Measurements from ENCODE around the gene PIK3CA.
"Not testable (repeated sequence)": the region's sequence is repeated elsewhere in the genome, so short reads cannot be mapped to it uniquely, and the experiment has no call there.

PIK3CA gene

DNA sequence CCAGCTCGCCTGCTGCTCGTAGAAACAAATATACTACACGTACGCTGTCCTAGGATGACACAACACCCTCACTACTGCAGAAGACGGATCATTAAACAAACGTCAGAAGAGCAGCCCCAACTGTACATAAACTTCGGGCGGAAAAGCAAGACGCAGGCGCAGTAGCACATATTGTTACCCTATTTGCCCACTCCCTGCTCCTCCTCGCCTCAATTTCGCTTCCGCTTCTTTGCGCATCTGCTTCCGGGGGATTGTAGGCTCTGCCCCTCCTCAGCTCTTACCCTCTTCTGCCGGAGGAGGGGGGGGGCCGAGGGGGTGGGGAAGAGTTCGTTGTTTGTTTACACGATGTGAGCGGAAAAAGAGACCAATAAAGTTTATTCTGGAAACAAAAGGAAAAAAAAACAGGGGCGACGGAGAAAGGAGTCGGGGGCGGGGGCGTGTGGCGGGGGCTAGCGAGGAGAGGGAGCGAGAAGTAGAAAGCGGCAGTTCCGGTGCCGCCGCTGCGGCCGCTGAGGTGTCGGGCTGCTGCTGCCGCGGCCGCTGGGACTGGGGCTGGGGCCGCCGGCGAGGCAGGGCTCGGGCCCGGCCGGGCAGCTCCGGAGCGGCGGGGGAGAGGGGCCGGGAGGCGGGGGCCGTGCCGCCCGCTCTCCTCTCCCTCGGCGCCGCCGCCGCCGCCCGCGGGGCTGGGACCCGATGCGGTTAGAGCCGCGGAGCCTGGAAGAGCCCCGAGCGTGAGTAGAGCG, at the start of gene PIK3CA:
Gene PIK3CA (plus strand): TSS at position 485 of the 743 bp plus-strand sequence. CDS start 50,469 bp downstream, outside the sequence.
- peak; percentile 92 for DNase-seq (ENCODE audit: low read depth)

DNA sequence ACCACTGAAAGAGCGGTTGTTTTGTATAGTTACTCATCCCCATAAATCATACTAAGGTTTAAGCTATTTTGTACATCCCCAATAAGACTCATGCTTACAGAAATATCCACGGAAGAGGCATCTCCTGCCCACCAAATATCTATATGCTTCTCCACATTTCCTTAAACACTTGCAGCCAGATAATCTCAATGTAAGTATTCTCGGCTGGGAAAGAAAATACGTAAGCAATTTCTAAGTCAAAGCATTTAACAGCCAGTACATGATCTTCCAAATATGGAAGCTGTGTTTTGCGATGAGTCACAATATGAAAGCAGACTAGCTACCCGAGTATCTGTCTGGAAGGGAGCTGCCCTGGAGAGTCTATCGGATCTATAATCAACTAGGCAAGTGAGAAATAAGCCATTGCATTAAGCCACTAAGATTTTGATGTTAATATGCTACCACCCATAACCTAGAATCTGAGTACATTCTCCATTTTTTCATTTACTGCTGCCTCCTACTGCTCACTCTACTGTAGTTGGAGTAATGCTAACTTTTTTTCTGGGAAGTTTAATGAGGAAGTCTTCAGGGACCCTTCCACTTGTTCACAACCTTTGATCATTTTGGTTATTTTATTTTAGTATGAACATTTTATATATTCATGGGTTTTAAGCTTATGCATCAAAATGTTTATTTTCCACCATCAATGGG, 49.6 kb upstream of the PIK3CA start:
- DNase-seq (ENCODE audit: low read depth), result no peak

DNA sequence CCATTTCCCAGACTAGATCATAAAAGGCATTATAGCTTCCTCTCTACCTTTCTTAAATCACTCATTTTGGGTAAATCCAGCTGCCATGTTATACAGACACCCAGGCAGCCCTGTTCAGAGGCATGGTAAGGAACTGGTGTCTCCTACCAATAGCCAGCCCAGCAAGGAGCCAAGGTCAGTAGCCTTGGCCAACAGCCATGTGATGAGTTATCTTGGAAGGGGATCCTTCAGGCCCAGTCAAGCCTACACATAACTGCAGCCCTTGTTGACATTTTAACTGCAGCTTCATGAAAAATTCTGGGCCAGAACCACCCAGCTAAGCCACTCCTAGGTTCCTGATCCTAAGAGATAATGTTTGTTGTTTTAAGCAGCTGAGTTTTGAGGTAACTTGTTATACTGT, 47.5 kb upstream of the PIK3CA start:
- no peak for DNase-seq (ENCODE audit: low read depth)

DNA sequence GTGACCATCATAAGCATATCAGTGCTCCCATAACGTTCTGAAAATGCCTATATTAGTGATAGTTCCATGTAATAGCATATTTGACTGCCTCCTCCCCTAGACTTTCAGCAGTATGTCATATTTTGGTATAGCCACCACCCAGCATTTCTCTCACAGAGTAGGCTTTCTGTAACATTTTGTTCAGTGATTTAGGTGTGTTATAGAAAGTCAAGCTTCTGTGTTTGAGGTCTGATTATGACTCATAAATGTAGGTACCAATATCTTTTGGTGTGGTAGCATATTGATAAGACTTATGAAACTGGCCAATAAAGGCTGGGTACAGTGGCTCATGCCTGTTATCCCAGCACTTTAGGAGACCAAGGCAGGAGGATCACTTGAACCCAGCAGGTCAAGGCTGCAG, 42.3 kb upstream of the PIK3CA start:
- DNase-seq (ENCODE audit: low read depth), result no peak

DNA sequence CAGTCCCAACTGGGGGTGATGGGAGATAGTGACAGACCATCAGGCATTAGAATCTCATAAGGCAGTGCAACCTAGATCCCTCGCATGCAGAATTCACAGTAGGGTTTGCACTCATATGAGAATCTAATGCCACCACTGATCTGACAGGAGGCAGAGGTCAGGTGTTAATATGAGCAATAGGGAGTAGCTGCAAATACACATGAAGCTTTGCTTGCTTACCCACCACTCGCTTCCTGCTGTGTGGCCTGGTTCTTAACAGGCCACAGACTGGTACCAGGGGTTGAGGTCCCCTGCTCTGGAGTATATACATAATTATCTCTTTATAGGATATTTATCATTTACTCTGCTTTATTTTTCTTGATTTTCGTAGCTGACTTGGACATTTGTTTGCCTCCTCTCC, 40.5 kb upstream of the PIK3CA start:
- no peak for DNase-seq (ENCODE audit: low read depth)

DNA sequence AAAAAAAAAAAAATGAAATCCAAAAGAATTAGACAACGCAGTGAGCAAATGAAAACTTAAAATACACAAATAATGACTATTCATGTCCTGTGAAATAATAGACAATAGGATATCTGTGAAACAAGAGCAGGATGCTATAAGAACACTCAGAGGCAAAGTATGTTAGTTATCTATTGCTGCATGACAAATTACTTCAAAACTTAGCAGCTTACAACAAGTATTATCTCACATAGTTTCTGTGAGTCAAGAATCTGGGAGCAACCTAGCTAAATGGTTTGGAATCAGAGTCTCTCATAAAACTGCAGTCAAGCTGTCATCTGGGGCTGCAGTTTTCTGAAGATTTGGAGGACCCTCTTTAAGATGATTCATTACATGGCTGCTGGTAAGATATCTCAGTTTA, 40.1 kb upstream of the PIK3CA start:
- DNase-seq (ENCODE audit: low read depth), result no peak

DNA sequence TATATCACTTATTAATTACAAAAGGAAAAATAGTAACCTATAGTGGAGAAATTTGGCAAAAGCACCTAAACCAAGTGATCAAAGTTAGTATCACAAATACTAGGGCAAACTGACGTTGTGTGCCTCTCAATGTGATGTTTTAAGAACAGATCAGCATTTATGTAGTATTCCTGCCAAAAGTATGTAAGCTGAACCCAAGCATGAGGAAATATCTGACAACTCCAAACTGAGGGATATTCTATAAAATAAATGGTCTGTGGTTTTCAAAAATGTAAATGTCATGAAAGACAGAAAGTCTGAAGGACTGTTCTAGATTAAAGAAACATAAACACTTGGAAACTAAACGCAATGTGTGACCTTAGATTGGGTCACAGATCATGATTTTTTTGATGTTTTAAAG, 34.3 kb upstream of the PIK3CA start:
- DNase-seq (ENCODE audit: low read depth), result no peak

DNA sequence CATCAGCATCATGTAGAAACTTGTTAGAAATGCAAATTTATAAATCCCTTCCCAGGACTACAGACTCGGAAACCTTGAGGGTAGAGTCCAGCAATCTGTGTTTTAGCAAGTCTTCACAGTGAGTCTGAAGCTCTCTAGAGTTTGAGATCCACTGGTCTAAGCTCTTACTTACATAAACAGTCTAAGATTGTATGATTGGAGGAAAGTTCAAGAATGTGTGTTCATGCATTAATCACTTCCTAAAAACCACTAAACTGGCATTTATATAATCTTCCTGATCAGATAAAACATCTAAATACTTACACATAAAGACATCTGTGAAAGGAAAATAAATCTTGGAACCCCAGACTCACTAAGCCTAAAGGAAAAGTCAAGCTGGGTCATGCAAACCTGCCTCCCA, 32.7 kb upstream of the PIK3CA start:
- DNase-seq (ENCODE audit: low read depth), result not testable (repeated sequence)

DNA sequence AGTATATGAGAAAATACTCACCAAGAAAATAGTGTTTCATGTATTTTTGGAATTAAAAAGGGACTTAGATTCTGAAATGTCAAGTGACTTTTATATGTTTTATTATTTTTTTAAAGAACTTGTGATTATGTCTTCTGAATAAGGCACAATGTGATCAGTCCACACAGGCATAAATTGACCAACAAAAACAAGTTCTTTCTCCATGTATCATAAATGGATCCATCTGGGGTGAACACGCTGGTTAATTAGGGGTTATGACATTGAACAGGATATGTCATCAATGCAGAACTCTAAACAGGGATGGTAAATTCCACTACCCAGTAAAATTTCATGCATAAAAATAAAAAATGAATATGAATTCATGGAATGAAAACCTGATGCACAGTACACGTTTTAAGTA, 31.3 kb upstream of the PIK3CA start:
- DNase-seq (ENCODE audit: low read depth), result no peak

DNA sequence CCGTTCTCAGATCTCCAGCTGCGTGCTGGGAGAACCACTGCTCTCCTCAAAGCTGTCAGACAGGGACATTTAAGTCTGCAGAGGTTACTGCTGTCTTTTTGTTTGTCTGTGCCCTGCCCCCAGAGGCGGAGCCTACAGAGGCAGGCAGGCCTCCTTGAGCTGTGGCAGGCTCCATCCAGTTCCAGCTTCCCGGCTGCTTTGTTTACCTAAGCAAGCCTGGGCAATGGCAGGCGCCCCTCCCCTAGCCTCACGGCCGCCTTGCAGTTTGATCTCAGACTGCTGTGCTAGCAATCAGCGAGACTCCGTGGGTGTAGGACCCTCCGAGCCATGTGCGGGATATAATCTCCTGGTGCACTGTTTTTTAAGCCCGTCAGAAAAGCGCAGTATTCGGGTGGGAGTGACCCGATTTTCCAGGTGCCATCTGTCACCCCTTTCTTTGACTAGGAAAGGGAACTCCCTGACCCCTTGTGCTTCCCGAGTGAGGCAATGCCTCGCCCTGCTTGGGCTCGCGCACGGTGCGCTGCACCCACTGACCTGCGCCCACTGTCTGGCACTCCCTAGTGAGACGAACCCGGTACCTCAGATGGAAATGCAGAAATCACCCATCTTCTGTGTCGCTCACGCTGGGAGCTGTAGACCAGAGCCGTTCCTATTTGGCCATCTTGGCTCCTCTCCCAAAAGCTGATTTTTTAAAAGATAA, 15.8 kb upstream of the PIK3CA start:
- not testable (repeated sequence) for DNase-seq (ENCODE audit: low read depth)

DNA sequence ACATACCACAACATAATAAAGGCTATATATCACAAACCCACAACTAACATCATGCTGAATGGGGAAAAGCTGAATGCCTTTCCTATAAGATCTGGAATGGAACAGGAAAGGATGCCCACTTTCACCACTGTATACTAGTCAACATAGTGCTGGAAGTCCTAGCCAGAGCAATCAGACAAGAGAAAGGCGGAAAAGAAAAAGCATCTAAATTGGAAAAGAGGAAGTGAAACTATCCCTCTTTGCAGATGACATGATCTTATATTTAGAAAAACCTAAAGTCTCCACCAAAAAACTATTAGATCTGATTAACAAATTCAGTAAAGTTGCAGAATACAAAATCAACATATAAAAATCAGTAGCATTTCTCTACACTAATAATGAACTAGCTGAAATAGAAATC, 14.6 kb upstream of the PIK3CA start:
- no peak for DNase-seq (ENCODE audit: low read depth)

DNA sequence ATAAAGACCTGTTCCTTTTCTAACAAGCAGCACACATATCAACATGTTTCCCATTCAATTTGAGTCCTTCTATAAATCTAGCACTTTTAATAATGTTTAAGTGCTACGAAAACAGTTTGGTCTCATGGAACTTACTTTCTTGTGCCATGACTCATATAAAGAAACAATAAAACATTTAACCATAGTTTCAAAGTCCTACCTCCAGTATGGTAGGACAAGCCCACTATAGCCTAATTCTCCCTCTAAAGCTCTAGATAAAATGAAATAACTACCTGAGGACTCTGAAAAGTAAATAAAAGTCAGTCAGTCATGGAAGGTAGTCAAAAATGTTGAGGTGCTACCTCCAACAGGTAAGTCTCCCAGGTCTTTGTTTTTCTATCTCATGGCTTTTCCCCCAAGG, 12.0 kb upstream of the PIK3CA start:
- DNase-seq (ENCODE audit: low read depth), result no peak

DNA sequence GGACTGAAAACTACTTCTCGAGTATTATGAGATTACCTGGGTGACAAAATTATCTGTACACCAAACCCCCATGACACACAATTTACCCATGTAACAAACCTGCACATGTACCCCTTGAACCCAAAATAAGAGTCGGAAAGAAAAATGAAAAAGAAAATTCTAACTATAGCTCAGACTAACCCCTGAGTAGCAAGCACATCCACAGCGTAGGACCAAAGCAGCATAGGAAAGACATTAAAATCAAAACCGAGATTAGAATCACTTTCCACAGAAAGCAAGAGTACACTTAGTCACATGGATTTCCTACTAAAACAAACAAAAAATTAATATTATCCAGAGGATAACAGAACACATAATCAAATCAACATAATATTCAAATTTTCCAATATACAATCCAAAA, 6.3 kb upstream of the PIK3CA start:
- no peak for DNase-seq (ENCODE audit: low read depth)

DNA sequence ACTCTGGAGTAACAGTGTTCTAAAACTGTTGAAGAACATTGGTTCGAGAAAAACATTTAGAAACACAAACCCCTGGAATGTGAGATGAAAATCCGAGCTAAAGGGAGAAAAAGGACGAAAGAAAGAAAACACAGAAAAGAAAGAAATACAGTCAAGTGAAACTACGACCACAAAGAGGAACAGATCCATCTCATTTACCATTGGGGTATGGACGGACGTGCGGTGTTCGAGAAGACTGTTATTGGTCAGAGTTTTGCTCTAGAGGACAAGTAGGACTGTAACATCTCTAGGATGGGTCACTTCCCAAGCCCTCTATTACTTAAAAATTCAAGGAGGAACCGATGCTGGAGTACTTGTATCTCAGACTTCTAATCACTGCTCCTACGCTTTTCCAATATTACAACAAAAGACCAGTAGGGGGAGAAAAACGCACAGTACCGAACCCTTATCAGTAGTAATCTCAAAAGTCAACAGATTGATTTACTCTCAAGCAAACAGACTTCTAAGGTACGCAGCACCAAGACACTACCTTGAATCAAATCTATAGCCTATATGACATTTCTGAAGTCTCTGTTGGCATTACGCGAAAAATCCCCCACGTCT, 1.1 kb upstream of the PIK3CA start:
- DNase-seq (ENCODE audit: low read depth), result peak; percentile 15

DNA sequence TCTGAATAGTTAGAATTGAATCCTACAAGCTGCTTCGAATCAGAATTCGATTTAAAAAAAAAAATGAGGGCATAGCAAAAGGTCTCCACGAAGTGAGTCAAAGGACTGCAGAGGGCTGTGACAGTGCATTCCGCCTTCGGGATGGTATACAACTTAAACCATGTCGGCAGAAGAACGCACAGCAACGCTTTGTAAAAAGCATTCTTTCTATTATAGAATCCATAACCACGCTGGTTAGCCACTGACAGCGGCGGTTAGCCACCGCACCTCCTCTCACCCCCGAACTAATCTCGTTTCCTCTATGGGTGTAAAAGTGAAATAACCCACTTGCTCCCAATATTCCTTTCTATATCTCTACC, 664 bp upstream of the PIK3CA start:
- DNase-seq (ENCODE audit: low read depth), result peak; percentile 51

DNA sequence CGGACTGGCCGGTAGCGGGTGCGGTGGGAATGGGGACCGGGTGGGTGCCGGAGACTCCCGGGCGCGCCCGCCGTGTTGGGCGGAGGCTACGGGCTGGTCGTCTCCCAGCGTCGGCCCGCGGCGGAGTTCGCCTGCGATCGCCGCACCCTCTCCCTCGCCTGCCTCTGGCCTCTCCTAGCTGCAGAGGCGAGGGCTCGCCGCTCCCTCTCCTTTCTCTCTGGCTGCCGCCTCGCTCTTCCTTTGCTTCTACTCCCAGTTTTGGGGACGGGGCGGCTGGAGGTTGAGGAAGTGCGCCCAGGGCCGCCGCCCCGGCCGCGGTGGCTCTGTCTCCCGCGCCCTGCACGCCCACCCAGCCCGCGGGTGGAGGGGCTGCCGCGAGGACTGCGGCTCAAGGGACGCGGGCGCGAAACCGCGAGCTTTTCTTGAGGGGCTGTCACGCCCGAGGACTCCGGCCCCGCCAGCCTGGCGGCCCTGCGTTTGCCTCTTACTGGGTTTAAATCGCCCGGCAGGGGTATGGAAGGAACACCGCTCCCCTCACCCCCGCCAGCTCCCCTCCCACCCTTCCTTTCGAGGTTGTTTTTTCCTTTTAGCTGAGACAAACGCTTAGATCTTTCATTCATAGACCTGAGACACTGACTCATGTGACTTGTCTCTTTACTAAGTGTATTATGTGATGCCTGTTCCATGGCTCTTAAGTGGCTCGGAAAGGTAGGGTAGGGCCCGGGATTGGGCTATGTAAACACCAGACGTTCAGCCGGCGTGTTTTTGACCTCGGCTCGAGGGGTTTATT, 654 bp downstream of the PIK3CA start:
- peak; percentile 47 for DNase-seq (ENCODE audit: low read depth)

DNA sequence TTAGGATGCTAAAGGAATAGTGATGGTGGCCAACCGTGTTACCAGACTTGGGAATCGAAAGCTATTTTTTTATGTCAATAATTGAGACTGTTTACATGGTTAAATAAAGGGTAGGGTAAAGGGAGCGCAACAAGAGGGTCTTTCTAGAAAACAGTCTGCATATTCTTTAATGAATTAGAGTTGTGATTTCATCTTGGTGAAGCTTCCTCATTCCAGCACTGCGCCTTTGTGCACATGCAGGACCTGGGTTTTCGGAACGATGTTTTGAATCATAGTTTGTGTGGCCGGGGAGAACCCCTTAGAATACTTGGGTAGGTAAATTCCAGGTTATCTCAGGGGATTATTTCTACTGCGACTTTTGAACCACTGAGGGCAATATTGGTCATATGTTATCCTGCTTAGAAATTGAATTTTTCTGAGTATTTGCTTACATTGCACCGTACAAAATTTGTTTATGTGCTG, 1.3 kb downstream of the PIK3CA start:
- DNase-seq (ENCODE audit: low read depth), result peak; percentile 34

DNA sequence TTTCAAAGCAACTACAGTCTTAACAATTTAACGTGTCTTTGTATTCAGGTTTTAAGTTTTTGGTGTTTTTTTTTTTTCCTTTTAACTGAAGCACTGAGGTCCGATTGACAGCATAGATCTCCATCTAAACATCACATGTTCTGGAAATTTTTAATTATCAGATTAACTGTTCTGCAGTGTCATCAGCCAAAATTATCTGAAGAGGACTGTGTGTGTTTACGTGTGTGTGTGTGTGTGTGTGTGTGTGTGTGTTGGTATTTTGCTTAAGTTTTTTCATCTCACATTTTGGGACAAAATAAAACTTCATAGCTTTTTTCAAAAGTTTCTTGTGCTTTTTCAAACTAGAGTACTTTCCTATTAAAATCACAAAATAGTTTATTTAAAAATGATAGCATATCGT, 1.8 kb downstream of the PIK3CA start:
- DNase-seq (ENCODE audit: low read depth), result no peak

DNA sequence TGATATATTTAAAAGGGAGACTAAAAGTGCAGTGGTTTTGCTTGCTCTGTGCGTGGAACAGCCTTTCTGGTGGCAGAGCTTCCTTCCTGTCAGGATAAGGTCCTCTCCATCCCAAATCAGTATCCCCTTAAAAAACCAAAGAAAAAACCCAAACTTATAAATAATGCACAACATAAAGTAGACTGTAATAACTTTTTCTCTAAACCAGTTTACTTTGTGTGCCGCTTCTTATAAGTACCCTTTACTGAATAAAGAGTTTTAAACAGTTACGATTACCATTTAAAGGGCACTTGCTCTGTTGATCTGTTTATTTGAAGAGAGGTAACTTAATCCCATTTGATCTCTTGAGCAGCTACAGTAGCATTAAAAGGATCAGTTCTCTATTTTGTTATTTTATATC, 2.5 kb downstream of the PIK3CA start:
- no peak for DNase-seq (ENCODE audit: low read depth)

DNA sequence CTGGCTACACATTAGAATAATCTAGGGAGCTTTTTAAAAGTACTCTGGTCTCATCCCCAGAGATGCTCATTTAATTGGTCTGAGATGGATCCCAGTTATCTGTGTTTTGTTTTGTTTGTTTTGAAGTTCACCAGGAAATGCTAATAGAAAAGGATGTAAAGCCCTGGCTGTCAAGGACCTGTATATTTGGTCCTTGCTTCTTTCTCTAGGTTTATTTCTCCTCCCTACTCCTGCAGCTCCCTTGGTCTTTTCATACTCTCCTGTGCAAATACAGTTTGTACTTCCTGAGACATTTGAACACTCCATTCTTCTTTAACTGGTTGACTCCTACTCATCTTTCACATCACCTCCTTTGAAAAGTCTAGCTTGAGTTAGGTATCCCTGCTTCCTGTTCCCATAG, 3.3 kb downstream of the PIK3CA start:
- DNase-seq (ENCODE audit: low read depth), result no peak

DNA sequence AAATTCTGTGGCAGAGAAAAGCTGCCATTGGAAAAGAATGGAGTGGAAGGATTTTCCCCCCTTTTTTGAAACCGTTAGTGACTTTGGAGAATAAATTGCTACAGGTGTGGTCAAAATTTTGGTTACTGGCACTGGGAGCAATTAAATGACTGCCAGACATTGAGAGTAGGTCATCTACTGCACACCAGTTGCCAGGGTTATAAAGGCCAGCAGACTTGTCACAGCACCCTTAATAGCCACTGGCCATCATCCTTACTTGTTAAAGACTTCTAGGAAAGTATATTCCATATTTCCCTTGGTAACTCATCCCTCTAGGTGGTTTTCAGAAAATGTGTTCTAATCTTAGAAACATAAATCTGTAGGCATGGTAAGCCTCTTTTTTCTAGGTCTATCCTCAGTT, 8.0 kb downstream of the PIK3CA start:
- no peak for DNase-seq (ENCODE audit: low read depth)

DNA sequence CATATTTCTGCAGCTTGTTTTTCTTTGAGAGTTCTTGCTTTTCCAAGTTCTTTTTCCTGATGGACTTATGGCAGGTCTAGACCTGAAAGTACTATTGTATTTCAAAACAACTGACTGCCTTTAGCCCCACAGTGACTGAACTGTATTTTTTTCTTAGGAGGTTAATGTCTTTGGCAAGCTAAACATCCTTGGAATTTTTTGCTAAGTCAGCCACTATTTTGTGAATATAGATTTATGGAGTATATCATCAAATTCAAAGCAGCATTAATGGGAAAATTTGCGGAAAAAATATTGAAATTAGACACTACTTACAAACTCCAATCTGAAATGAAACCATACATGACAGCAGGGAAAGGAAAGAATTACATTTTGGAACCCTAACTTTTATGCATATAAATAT, 8.6 kb downstream of the PIK3CA start:
- DNase-seq (ENCODE audit: low read depth), result no peak
